Frontal cortex (tissue), 4 donors: Measurements from ENCODE around the gene SPACA9. TPM values are rescaled to one million over a fixed set of nuclear protein-coding genes. Genes with fewer than 3 reads are reported as not detected.

Source experiments
- DNase-seq, 2 donors: peaks; one replicate each; pipeline ENCODE4 v3.0.0; 2012; ENCODE audit warnings: low spot score in 2 of 2
- FAIRE-seq: peaks from 2 replicates; lab custom pipeline; 2012; peaks lifted over from hg19 to GRCh38; lab: Jason Lieb, UNC
- total RNA-seq: library from RNA; depleted of rRNA; stranded (reverse); fragments of >200 nt; gene quantifications from one replicate; pipeline ENCODE4 v1.2.3, GENCODE V29; 2014
- donor health status: control.
- donor health status: control.
- donor health status: control.

The SPACA9 gene
- total RNA-seq, 1 donor from 2014 or later: 2.0 TPM

- FAIRE-seq (no peak), DNase-seq (no peak)
Observed at GRCh38 chr9:132923346-132923902, 44.7 kb downstream of the SPACA9 start.

DNA sequence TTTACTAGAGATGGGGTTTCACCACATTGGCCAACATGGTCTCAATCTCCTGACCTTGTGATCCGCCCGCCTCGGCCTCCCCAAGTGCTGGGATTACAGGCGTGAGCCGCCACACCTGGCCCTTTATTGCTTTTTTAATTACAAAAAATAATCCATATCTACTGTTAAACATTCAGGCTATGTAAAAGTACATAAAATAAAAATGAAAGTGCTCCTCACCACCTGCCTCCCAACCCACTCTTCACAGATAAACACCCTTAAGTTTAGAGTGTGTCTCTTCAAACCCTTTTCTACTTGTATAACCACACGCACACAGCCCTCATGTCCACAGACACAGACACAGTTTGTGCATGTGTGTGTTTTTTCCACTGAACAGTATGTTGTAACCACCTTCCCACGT lies 49.0 kb downstream of the SPACA9 start:
- no peak for FAIRE-seq
- no peak for DNase-seq

DNA sequence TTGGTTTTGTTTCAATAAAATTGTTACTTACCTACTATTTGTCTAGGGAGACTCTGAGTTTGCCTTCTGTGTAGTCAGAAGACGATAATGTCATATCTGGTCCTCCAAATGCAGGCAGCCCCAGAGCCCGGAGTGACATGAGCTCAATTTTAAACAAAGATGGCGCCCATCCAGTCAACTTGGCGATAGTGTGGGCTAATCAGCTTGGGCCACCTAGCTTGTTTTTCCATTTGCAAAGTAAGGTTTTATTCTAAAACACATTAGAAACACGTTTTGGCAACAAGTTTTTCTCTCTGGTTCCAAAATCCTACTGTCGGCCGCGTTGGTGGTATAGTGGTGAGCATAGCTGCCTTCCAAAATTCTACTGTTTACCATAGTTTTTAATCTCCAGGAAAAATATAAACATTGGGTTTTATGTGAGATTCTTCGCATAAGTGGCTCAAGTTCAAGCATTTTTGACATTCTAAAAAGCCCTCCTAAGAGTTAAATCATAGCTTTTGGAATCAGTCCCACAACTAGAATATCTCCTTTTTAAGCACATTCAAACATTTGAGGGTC lies 52.6 kb downstream of the SPACA9 start:
- DNase-seq (no peak), FAIRE-seq (no peak)

DNA sequence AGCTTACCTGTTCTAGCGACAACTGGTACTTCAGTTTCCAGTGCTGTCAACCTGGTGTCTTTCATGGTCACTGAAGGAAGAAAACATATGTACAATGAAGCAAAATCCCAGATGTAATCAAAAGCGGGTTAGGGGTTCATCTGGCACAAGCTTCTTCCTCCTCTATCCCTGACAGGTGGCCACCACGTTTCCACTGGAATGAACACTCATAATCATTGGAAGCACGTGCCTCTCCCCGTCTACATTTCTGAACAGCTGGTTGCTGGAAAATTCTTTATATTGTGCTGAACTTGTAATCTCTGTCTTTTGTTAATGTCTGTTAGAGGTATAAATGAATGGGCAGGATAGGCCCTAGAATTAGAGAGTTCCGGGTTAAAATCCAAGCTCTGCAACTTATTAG lies 56.3 kb downstream of the SPACA9 start:
- DNase-seq: no peak
- FAIRE-seq: no peak

DNA sequence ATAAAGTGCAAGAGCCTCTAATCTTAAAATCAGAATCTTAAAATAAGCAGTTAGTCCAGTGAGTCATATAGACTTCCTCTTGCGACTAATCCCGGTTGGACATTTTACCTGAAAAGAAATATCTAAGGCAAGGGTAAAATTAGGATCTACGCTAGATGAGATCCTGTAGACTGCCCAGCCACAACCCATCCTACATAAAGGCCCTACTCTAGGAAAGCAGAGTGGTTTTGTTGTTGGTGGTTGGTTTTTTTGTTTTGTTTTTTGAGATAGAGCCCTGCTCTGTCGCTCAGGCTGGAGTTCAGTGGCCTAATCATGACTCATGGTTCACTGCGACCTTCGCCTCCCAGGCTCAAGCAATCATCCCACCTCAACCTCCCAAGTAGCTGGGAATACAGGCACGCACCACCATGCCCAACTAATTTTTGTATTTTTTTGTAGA lies 58.8 kb downstream of the SPACA9 start:
- FAIRE-seq: no peak
- DNase-seq: no peak

GRCh38 chr9:132939169-132939568 lies 60.5 kb downstream of the SPACA9 start:
- DNase-seq (no peak), FAIRE-seq (no peak)

Other genes with a start within 250 kb of the SPACA9 start
- gene DDX31, start 208.9 kb upstream of the SPACA9 start, total RNA-seq: 7.3 TPM
- gene GTF3C4, start 208.4 kb upstream of the SPACA9 start, total RNA-seq: 18.3 TPM
- 1.2 TPM for gene AK8, start 614 bp upstream of the SPACA9 start, total RNA-seq
- gene TSC1, start 65.7 kb downstream of the SPACA9 start, total RNA-seq: 36.7 TPM
- 0.41 TPM for gene GFI1B, start 99.8 kb downstream of the SPACA9 start, total RNA-seq
- gene GTF3C5, start 152.1 kb downstream of the SPACA9 start, total RNA-seq: 31.0 TPM
- gene CEL, start 183.1 kb downstream of the SPACA9 start, total RNA-seq: 0.41 TPM
- 79.9 TPM for gene RALGDS, start 242.3 kb downstream of the SPACA9 start, total RNA-seq